ENCODE results near the gene TRIM3.

Gene TRIM3

DNA sequence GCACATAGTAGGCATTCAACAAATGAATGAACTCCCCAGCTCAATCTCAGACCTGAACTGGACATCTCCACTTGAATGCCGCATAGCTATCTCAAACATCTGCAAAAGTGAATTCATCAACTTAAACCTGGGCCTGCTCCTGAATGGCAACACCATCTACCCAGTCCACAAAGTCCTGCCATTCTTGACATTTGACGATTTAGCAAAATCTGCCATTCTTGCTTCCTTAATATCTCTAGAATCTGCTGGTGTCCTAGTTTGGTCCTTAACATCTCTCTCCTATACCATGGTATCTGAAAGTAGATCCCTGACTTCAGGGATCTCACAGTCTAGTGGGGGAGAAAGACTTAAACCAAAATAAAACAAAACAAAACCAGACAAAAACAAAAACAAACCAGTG lies 20.6 kb downstream of the TRIM3 start:
- no peak overlapping the region for H3K4me3 ChIP-seq (ENCODE audit: low read depth, low read length)
- TF ChIP-seq CTCF (IDR thresholded peaks at IDR 0.05; ENCODE audit: insufficient read depth, low read depth, low read length, missing control alignments) = no peak
- no peak for DNase-seq (ENCODE audit: low read depth)

DNA sequence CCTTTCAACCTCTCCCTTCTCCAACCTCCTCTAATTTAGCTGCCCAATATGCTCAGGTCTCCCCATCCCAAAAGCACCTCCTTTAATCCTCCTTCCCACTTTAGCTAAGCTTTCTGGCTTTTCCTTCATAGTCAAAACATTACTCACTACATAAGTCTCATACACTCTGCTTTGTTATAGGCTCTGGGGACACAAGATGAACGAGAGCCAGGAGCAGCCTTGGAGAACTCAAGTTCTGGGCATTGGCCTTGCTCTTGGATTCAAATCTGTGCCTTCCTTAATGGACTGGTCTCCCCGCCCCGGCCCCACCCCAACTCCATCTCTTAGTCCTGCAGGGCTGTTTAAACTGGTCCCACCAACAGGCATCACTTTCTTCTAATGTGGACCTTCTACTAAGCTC lies 21.5 kb downstream of the TRIM3 start:
- no peak for DNase-seq (ENCODE audit: low read depth)
- TF ChIP-seq CTCF (IDR thresholded peaks at IDR 0.05; ENCODE audit: insufficient read depth, low read depth, low read length, missing control alignments) = no peak
- no peak overlapping the region for H3K4me3 ChIP-seq (ENCODE audit: low read depth, low read length)

- no peak for DNase-seq (ENCODE audit: low read depth)
These were observed 25.2 kb downstream of the TRIM3 start for GRCh38 chr11:6448574-6448973.

GRCh38 chr11:6443269-6444003 lies 30.3 kb downstream of the TRIM3 start:
- peak; percentile 95 for TF ChIP-seq CTCF (IDR thresholded peaks at IDR 0.05; ENCODE audit: insufficient read depth, low read depth, low read length, missing control alignments)
- no peak overlapping the region for H3K4me3 ChIP-seq (ENCODE audit: low read depth, low read length)
- DNase-seq (ENCODE audit: low read depth) = peak; percentile 63

More at GRCh38 chr11:6448574-6448973, 25.2 kb downstream of the TRIM3 start:
- no peak for TF ChIP-seq CTCF (IDR thresholded peaks at IDR 0.05; ENCODE audit: insufficient read depth, low read depth, low read length, missing control alignments)
- H3K4me3 ChIP-seq (ENCODE audit: low read depth, low read length) = no peak overlapping the region

DNA sequence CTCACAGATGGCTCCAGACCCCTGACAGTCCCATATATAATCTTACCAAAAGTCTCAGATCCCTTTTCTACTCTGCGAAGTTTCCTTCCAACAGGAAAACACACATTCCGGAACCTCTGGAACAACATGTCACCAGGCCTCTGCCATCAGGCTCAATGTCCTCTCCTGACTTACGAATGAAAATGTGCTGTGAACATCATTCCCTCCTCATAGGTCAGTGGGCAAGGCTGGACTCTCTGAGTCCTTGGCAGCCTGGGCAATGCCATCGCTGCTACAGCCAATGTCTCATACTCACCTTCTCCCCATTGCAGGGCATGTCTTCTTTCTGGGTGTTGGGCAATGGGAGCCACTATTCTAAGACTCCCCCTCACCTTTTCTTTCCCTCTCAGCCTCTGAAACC lies 31.3 kb downstream of the TRIM3 start:
- H3K4me3 ChIP-seq (ENCODE audit: low read depth, low read length) = no peak overlapping the region
- no peak for TF ChIP-seq CTCF (IDR thresholded peaks at IDR 0.05; ENCODE audit: insufficient read depth, low read depth, low read length, missing control alignments)
- no peak for DNase-seq (ENCODE audit: low read depth)

DNA sequence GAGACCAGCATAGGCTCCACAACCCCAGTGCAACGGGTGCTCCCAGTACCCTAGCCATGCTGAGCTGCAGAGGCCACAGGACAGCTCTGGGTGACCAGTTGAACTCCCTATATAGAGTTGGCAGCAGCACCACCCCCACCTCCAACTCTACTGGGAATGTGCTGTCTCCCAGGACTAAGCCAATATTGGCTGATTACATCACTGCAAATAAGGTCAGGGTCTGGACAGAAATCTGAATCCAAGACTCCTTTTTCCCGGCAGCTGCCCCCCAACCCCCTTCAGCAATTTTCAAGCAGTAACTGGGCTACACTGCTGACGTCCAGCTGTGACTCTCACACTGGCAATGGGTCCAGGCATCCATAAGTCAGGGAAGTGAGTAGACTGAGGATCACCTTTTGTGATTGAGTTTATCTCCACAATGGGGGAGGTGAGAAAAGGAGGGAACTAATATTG lies 32.8 kb downstream of the TRIM3 start, which contains the start of gene HPX:
TSS of gene HPX (minus strand) at position 82 of the 453 bp plus-strand sequence. CDS start at position 58, 24 bp downstream.
- TF ChIP-seq CTCF (IDR thresholded peaks at IDR 0.05; ENCODE audit: insufficient read depth, low read depth, low read length, missing control alignments) = no peak
- DNase-seq (ENCODE audit: low read depth) = no peak
- H3K4me3 ChIP-seq (ENCODE audit: low read depth, low read length) = no peak within 1 kb of the TSS

Data from GM12865 (cell line).